Limb (tissue), 2 donors: ENCODE data around the gene AUP1.
"Not testable (repeated sequence)": the region's sequence is repeated elsewhere in the genome, so short reads cannot be mapped to it uniquely, and the experiment has no call there.

Experiments used
- DNase-seq, 2 donors: peaks; one replicate each; pipeline ENCODE4 v3.0.0-alpha.2; 2016; ENCODE audit errors: extremely low spot score in 2 of 2

Gene AUP1

GRCh38 chr2:74499267-74499939 is 30.1 kb downstream of the AUP1 start, which contains the start of gene LBX2:
LBX2 (minus strand) TSS chr2:74499603; CDS start chr2:74499537, 66 bp downstream.
- DNase-seq = peak in 1 of 2 donors; percentile 56

- DNase-seq = peak in 1 of 2 donors; percentile 40
These were observed 30.8 kb downstream of the AUP1 start for GRCh38 chr2:74498500-74499266.

GRCh38 chr2:74497777-74498499 is 31.6 kb downstream of the AUP1 start:
- DNase-seq = peak in 1 of 2 donors; percentile 38

- no peak for DNase-seq
These were observed 32.3 kb downstream of the AUP1 start for GRCh38 chr2:74496997-74497776.

- no peak for DNase-seq
These were observed 34.1 kb downstream of the AUP1 start for GRCh38 chr2:74495440-74495839.

GRCh38 chr2:74493546-74493945 is 36.0 kb downstream of the AUP1 start:
- DNase-seq = no peak

GRCh38 chr2:74491648-74492544 is 37.6 kb downstream of the AUP1 start:
- no peak for DNase-seq

- DNase-seq = no peak
These were observed 39.6 kb downstream of the AUP1 start for GRCh38 chr2:74489906-74490305.

GRCh38 chr2:74488643-74489481 is 40.6 kb downstream of the AUP1 start:
- no peak for DNase-seq

- DNase-seq = no peak
These were observed 43.4 kb downstream of the AUP1 start for GRCh38 chr2:74486141-74486540.

- DNase-seq = not testable (repeated sequence)
These were observed 45.8 kb downstream of the AUP1 start for GRCh38 chr2:74483675-74484164.

GRCh38 chr2:74482801-74483674 is 46.5 kb downstream of the AUP1 start, which contains the start of the genes CCDC142 and TTC31:
CCDC142 (minus strand) TSS chr2:74482998; CDS start chr2:74482837, 161 bp downstream.
TTC31 (plus strand) TSS chr2:74483081; CDS start chr2:74483096, 15 bp downstream.
- peak; percentile 95 to 98 for DNase-seq

GRCh38 chr2:74481961-74482800 is 47.3 kb downstream of the AUP1 start:
- DNase-seq = peak in 1 of 2 donors; percentile 58

GRCh38 chr2:74481431-74481830 is 48.1 kb downstream of the AUP1 start:
- no peak for DNase-seq
